Mesodermal cell (in vitro differentiated cells): ENCODE data around the gene TMEM59.
"Not testable (repeated sequence)": the region's sequence is repeated elsewhere in the genome, so short reads cannot be mapped to it uniquely, and the experiment has no call there.

Experiments used
- H3K27ac ChIP-seq: 2 replicates; pipeline ENCODE4 v1.7.0; 2013; ENCODE audit warnings: mild to moderate bottlenecking, low read depth, low read length, moderate library complexity; ENCODE audit not compliant: severe bottlenecking
- H3K36me3 ChIP-seq: 2 replicates; pipeline ENCODE4 v1.7.1; 2013; ENCODE audit warnings: mild to moderate bottlenecking, low read length, moderate library complexity; ENCODE audit not compliant: control insufficient read depth, insufficient read depth
- H3K4me1 ChIP-seq: one replicate; pipeline ENCODE4 v1.7.1; 2013; ENCODE audit warnings: mild to moderate bottlenecking, low read length; ENCODE audit not compliant: insufficient read depth, control insufficient read depth, poor library complexity, severe bottlenecking
- H3K4me3 ChIP-seq: 2 replicates; pipeline ENCODE4 v1.7.0; 2013; ENCODE audit warnings: low read length, control low read depth, mild to moderate bottlenecking; ENCODE audit not compliant: insufficient read depth, poor library complexity, severe bottlenecking; ENCODE audit errors: extremely low read depth
- H3K9me3 ChIP-seq: 2 replicates; pipeline ENCODE4 v1.7.1; 2013; ENCODE audit warnings: mild to moderate bottlenecking, low read length, moderate library complexity; ENCODE audit not compliant: control insufficient read depth
- WGBS, 2 experiments: methylation state at CpG; one replicate each; pipeline ENCODE4 v1.1.5; 2013; ENCODE audit warnings: missing lambda C conversion rate in 2 of 2; ENCODE audit not compliant: insufficient coverage in 2 of 2; 5-methylcytosine and 5-hydroxymethylcytosine counted together

TMEM59 gene

DNA sequence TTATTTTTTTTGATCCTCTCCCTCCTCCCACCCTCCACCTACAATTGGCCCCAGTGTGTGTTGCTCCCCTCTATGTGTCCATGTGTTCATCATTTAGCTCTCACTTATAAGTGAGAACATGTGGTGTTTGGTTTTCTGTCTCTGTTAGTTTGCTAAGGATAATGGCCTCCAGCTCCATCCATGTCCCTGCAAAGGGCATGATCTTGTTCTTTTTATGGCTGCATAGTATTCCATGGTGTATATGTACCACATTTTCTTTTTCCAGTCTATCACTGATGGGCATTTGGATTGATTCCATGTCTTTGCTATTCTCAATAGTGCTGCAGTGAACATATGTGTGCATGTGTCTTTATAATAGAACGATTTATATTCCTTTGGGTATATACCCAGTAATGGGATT lies 28.2 kb downstream of the TMEM59 start:
- H3K4me3 ChIP-seq, H3K36me3 ChIP-seq, H3K4me1 ChIP-seq, H3K9me3 ChIP-seq, H3K27ac ChIP-seq: not testable (repeated sequence)
- no CpG with 5 or more reads among the region's 1 CpG for WGBS, 2 experiments

DNA sequence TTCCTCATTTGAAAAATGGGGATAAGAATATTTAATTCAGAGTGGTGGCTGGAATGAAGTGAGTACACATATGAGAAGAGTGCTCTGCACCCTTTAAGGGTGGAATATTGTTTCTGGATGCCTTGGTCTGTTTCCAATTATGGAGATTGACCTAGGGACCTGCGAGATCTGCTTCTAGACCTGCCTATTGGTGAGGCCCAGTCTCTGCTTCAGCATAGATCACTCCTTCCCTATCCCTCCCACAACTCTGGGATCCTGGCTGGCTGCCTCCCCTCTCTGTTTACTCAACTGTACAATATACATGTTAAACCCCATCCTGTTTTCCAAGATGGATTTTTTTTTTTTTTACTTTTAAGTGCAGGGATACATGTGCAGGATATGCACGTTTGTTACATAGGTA lies 28.6 kb downstream of the TMEM59 start:
- H3K27ac ChIP-seq = no peak overlapping the region
- no peaks in the 10 kb centered on the region for H3K9me3 ChIP-seq
- H3K4me1 ChIP-seq = peaks cover 10% of the 10 kb centered on the region
- H3K36me3 ChIP-seq = no peaks in the 10 kb centered on the region
- H3K4me3 ChIP-seq = no peak overlapping the region
- WGBS, 2 experiments = 88 to 100% methylated on average over 1 of the region's 2 CpGs

DNA sequence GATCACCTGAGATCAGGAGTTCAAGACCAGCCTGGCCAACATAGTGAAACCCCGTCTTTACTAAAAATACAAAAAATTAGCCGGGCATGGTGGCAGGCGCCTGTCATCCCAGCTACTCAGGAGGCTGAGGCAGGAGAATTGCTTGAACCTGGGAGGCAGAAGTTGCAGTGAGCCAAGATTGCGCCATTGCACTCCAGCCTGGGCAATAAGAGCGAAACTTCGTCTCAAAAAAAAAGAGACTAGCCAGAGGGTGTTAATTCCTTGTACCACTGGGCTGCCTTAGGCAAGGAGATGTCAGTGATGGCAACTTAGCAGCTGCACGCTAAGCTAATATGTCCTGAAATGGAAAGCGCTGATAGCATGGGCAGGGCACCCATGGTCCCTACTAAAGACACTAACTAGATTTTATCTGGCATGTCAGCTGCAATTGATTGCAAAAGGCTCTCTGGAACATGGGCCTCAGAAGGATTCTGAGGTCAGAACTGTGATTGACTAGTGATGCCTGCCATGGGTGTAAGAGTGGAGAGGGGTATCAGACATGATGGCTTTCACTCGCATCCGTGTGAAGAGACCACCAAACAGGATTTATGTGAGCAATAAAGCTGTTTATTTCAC lies 33.3 kb downstream of the TMEM59 start:
- not testable (repeated sequence) for H3K36me3 ChIP-seq, H3K9me3 ChIP-seq, H3K4me3 ChIP-seq, H3K4me1 ChIP-seq, H3K27ac ChIP-seq
- WGBS, 2 experiments = 89 to 90% methylated on average over 9 of the region's 10 CpGs

DNA sequence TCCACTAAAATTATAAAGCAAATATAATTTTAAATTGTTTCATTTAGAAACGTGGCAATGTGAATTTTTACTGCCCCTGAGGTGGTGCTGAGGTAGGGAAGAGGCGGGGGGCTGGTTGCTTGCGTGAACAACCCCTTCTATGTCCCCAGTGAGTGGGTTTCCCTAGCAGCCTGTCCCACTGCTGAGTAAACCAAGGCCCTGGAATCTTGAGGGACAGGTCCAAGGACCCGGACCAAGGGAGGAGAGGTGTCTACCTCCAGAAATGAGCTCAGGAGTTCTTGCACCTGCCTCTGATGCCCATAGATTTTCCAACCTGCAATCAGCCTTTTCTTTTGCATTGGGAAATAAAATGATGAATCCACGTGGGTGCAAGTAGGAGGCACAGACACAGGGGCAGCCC lies 34.4 kb downstream of the TMEM59 start:
- H3K36me3 ChIP-seq = no peaks in the 10 kb centered on the region
- no peaks in the 10 kb centered on the region for H3K4me1 ChIP-seq
- WGBS, 2 experiments = 97 to 100% methylated on average over 2 to 3 of the region's 5 CpGs
- H3K4me3 ChIP-seq = no peak overlapping the region
- H3K9me3 ChIP-seq = no peaks in the 10 kb centered on the region
- H3K27ac ChIP-seq = no peak overlapping the region

DNA sequence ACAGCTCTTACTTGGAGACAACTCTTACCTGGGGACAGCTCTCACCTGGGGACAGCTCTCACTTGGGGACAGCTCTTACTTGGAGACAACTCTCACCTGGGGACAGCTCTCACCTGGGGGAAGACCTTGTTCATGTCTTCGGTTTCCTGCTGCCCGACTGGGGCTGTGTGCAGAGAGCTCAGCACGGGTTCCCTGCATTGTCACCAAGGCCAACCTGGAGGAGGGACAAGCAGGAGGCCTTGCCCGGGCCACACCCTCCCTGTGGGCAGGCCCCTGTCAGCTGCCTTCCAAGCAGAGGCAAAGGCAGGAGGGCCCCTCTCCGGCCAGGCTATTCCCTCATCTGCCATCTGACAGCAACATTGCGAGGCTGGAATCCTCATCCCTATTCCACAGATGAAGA lies 35.0 kb downstream of the TMEM59 start, which contains the start of gene LDLRAD1:
Gene LDLRAD1 (minus strand): TSS at position 208 of the 400 bp plus-strand sequence. CDS start 74 bp downstream, at position 134.
- Histone ChIP-seq H3K4me1 (no peaks in the 10 kb centered on the region), H3K4me3 (no peak within 1 kb of the TSS), H3K36me3 (no peaks in the 10 kb centered on the region), H3K27ac (no peak within 1 kb of the TSS), H3K9me3 (no peaks in the 10 kb centered on the region)
- 47 to 60% methylated on average over 2 to 4 of the region's 6 CpGs for WGBS, 2 experiments

DNA sequence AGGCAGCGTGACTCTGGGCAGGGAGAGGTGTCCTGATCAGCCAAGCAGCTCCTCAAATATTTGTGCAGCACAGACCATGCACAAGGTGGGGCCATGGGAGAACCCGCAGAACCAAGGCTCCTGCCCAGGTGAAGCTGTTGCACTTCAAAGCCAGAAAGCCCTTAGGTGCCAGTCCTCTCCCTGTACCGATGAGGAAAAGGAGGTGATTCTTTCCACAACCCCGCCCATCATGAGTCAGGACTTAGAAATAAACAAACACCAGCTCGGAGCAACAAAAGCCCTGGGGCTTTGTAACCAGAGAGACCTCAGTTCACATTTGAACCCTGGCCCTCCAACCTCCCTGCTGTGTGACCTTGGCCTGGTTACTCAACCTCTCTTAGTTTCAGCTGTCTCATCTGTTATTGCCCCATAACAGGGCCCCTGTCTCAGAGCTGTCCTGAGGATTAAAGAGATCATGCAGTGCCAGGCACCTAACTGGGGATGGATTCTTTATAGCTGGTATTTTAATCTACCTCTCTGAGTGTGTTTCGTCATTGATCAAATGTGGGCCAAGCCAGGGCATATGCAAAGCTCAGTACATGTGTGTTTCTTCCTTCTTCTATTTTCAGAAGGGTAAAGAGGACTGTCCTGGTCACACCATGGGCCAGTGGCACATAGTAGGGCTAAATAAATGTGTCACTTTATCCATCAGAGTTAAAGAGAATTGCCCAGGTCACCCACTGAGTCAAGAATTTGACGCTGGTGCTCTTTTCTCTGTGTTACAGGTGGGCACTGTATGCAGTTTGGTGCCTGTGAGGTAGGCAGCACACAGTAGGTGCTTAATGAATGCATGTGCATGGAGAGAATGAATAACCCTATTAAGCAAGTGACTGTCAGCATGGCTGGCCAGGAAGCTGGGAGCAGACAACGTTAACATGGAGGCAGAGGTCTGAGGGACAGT lies 36.4 kb downstream of the TMEM59 start:
- Histone ChIP-seq H3K27ac (no peak overlapping the region), H3K36me3 (no peaks in the 10 kb centered on the region), H3K9me3 (no peaks in the 10 kb centered on the region), H3K4me3 (no peak overlapping the region), H3K4me1 (no peaks in the 10 kb centered on the region)
- WGBS, 2 experiments = 60 to 69% methylated on average over 6 to 7 of the region's 8 CpGs

DNA sequence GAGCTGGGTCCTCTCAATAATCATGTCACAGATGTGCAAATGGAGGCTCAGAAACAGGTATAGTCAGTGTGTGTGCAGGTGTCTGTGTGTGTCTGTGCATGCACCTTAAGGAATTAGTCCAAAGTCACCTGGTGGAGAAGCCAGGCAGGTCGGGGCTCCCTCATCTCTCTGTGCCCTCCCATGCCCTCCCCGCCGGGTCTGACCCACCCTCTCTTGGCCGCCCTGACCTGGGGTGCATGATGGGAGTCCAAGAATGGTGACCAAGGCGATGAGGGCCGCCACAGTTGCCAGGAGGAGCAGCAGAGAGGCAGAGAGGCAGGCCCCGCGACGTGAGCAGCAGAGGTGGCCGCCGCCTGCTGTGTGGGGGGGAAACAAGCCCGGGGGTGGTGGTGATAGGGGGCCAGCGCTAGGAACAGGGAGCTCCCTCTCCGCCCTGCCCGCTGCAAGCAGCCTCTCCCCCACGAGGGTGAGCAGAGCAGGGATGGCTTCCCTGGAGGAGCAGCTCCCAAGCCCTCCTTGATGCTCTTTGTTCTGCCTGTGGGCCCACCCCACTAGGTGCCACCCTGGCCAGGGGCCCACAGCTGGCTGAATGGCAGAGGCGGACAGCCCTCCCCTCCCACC lies 38.9 kb downstream of the TMEM59 start:
- H3K36me3 ChIP-seq = no peaks in the 10 kb centered on the region
- H3K9me3 ChIP-seq = no peaks in the 10 kb centered on the region
- no peak overlapping the region for H3K4me3 ChIP-seq
- no peaks in the 10 kb centered on the region for H3K4me1 ChIP-seq
- WGBS, 2 experiments = 67 to 70% methylated on average over 1 to 16 of the region's 17 CpGs
- H3K27ac ChIP-seq = no peak overlapping the region

DNA sequence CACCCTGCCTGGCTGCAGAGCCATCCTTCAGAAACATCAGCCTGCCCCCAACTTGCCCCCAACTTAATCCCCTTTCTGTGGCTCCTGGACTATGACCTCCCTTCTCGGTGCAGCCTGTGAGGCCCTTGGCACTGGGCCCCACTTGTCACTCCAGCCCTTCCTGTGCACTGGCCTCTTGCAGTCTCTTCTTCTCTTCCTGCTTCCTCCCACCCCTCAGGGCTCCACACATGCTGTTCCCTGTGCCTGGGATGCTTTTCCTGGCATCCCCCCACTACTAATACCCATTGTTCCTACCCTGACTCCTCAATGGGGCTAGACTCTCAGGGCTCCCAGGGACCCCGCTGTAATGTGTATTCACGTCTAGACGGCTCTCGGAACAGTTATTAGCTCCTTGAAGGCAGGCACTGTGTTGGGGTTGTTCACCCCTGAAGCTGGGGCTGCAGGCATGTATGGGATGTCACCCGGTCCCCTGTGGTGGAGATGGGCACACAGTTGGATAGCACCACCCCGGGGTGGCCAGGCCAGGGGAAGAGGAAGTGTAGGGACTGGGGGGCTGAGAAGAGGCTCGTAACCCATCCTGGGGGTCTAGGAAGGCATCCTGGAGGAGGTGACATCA lies 39.5 kb downstream of the TMEM59 start:
- Histone ChIP-seq H3K4me1 (no peaks in the 10 kb centered on the region), H3K9me3 (no peaks in the 10 kb centered on the region), H3K36me3 (no peaks in the 10 kb centered on the region), H3K4me3 (no peak overlapping the region), H3K27ac (no peak overlapping the region)
- WGBS, 2 experiments = 80 to 96% methylated on average over 4 to 8 of the region's 8 CpGs

DNA sequence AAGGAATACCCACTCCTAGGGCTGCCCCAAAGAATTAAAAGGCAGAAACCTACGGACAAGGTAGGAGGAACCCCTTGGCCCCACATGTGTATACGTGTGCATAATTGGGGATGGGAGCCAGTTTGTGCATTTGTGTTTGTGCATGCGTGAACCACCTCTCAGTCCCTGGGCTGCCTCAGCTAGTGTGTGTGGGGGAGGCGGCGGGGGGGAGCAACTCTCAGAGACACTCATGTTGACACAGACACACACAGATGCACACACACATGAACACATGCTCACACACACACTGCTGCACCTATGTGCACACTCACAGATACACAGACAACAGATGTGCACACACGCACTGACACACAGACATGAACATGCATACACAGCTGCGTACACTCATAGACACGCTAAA lies 40.1 kb downstream of the TMEM59 start:
- H3K4me3 ChIP-seq = no peak overlapping the region
- WGBS, 2 experiments = 84 to 86% methylated on average over 4 to 5 of the region's 8 CpGs
- no peak overlapping the region for H3K27ac ChIP-seq
- no peaks in the 10 kb centered on the region for H3K9me3 ChIP-seq
- H3K36me3 ChIP-seq = no peaks in the 10 kb centered on the region
- H3K4me1 ChIP-seq = no peaks in the 10 kb centered on the region

DNA sequence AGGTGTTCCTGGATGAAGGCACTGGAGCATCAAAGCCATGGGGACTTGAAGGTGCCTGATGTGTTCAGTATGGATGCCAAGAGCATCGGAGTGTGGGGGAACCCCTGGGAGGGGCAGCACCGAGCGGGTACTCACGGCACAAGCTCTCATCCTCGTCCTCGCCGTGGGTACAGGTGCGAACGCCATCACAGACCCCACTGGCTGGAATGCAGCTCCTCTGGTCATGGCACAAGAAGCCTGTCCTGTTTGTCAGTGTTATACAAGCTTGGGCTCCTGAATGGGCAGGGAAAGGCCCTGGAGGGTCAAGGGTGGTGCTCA lies 41.0 kb downstream of the TMEM59 start:
- WGBS, 2 experiments = 91 to 96% methylated on average over 9 of the region's 9 CpGs

More for the DNA sequence above, 41.0 kb downstream of the TMEM59 start:
- Histone ChIP-seq H3K4me1 (no peaks in the 10 kb centered on the region), H3K36me3 (no peaks in the 10 kb centered on the region), H3K27ac (no peak overlapping the region), H3K4me3 (no peak overlapping the region), H3K9me3 (no peaks in the 10 kb centered on the region)
